IMR-90 (cell line): Measurements from ENCODE around the gene KRT82. TPM values are rescaled to one million over a fixed set of nuclear protein-coding genes. Genes with fewer than 3 reads are reported as not detected.

Experiments
- ATAC-seq: fragments of 200-7000 bp; cut with Tn5 transposase; 2 replicates; pipeline ENCODE4 v1.9.1; 2020; ENCODE audit warnings: low read depth, mild to moderate bottlenecking, moderate library complexity
- BruUV-seq: library from RNA; stranded (reverse); fragments of 400-500 nt; replicated peaks from 2 replicates; lab custom pipeline; 2021; lab: Mats Ljungman, UMichigan
- CTCF ChIA-PET: fragments of 300-600 bp; formaldehyde crosslinking; extraction: SDS; loops from one replicate; lab custom pipeline; 2021; ENCODE audit warnings: antibody characterized with exemption; lab: Yijun Ruan, JAX
- POLR2A ChIA-PET: fragments of 300-600 bp; sonication (Branson Sonifier 250); formaldehyde crosslinking; loops from one replicate; lab custom pipeline; 2022; ENCODE audit warnings: antibody characterized with exemption; ENCODE audit not compliant: unreplicated experiment; lab: Charles Lee
- DNase-seq: peaks from one replicate; pipeline ENCODE4 v3.0.0; 2013
- H2AFZ ChIP-seq: replicated peaks from 2 replicates; pipeline ENCODE3; 2013; ENCODE audit warnings: low read length, mild to moderate bottlenecking; ENCODE audit not compliant: poor library complexity
- H2AK5ac ChIP-seq: 2 replicates; pipeline ENCODE4 v1.6.1; 2013; ENCODE audit warnings: low read depth, low read length, inconsistent platforms
- H2AK9ac ChIP-seq: replicated peaks from 2 replicates; pipeline ENCODE3; 2013; ENCODE audit warnings: mild to moderate bottlenecking, low read depth, low read length, moderate library complexity; ENCODE audit not compliant: poor library complexity
- H2BK120ac ChIP-seq: 2 replicates; pipeline ENCODE4 v1.6.1; 2013; ENCODE audit warnings: low read depth, low read length, inconsistent platforms
- H2BK15ac ChIP-seq: 3 replicates; pipeline ENCODE4 v1.6.1; 2013; ENCODE audit warnings: low read depth, low read length, inconsistent platforms
- H2BK20ac ChIP-seq: 2 replicates; pipeline ENCODE4 v1.6.1; 2013; ENCODE audit warnings: low read depth, mild to moderate bottlenecking, inconsistent platforms, low read length, moderate library complexity
- H2BK5ac ChIP-seq: 2 replicates; pipeline ENCODE4 v1.6.1; 2013; ENCODE audit warnings: mild to moderate bottlenecking, low read depth, low read length, inconsistent platforms; ENCODE audit not compliant: poor library complexity, severe bottlenecking
- H3K14ac ChIP-seq: replicated peaks from 2 replicates; pipeline ENCODE4 v1.6.1; 2013; ENCODE audit warnings: low read depth, low read length, inconsistent platforms
- H3K18ac ChIP-seq: 2 replicates; pipeline ENCODE4 v1.6.1; 2013; ENCODE audit warnings: low read depth, low read length, control low read depth
- H3K23ac ChIP-seq: 2 replicates; pipeline ENCODE4 v1.6.1; 2013; ENCODE audit warnings: low read depth, low read length, inconsistent platforms
- H3K27ac ChIP-seq: 2 replicates; pipeline ENCODE4 v1.5.1; 2013; ENCODE audit warnings: mild to moderate bottlenecking, control low read depth, low read length; ENCODE audit not compliant: insufficient read depth
- H3K27me3 ChIP-seq: 2 replicates; pipeline ENCODE4 v1.6.1; 2013; ENCODE audit warnings: low read length; ENCODE audit not compliant: control insufficient read depth, insufficient read depth
- H3K36me3 ChIP-seq: 2 replicates; pipeline ENCODE4 v1.6.1; 2013; ENCODE audit warnings: low read length, mixed read lengths; ENCODE audit not compliant: control insufficient read depth, insufficient read depth
- H3K4ac ChIP-seq: 2 replicates; pipeline ENCODE4 v1.6.1; 2013; ENCODE audit warnings: low read depth, low read length, inconsistent platforms
- H3K4me1 ChIP-seq: 2 replicates; pipeline ENCODE4 v1.6.1; 2013; ENCODE audit warnings: low read length, mixed read lengths; ENCODE audit not compliant: control insufficient read depth, insufficient read depth
- H3K4me2 ChIP-seq: 2 replicates; pipeline ENCODE4 v1.6.1; 2013; ENCODE audit warnings: low read depth, mild to moderate bottlenecking, control low read depth, low read length, moderate library complexity
- H3K4me3 ChIP-seq: 2 replicates; pipeline ENCODE4 v1.5.1; 2013; ENCODE audit warnings: low read depth, mild to moderate bottlenecking, control low read depth, low read length, moderate library complexity; ENCODE audit not compliant: insufficient read depth
- H3K56ac ChIP-seq: 2 replicates; pipeline ENCODE4 v1.6.1; 2013; ENCODE audit warnings: low read length, inconsistent platforms; ENCODE audit not compliant: insufficient read depth; ENCODE audit errors: extremely low read depth
- H3K79me1 ChIP-seq, 2 experiments: 2 replicates each; pipeline ENCODE4 v1.6.1; 2013; ENCODE audit warnings: low read length in 2 of 2, inconsistent platforms in 1 of 2, low read depth in 1 of 2
- H3K9ac ChIP-seq: 2 replicates; pipeline ENCODE4 v1.6.1; 2013; ENCODE audit warnings: low read depth, low read length, control low read depth
- H3K9me1 ChIP-seq: 2 replicates; pipeline ENCODE4 v1.6.1; 2013; ENCODE audit warnings: low read length, inconsistent platforms; ENCODE audit not compliant: insufficient read depth
- H3K9me3 ChIP-seq: 2 replicates; pipeline ENCODE4 v1.6.1; 2013; ENCODE audit warnings: low read length; ENCODE audit not compliant: control insufficient read depth, insufficient read depth
- H4K20me1 ChIP-seq: 2 replicates; pipeline ENCODE4 v1.6.1; 2013; ENCODE audit warnings: low read length, inconsistent platforms; ENCODE audit not compliant: insufficient read depth
- H4K5ac ChIP-seq: 2 replicates; pipeline ENCODE4 v1.6.1; 2013; ENCODE audit warnings: mild to moderate bottlenecking, low read depth, low read length, control low read depth
- H4K8ac ChIP-seq, 2 experiments: 2 replicates each; pipeline ENCODE4 v1.6.1; 2013; ENCODE audit warnings: low read depth in 2 of 2, low read length in 2 of 2, control low read depth in 1 of 2, inconsistent platforms in 1 of 2
- H4K91ac ChIP-seq: 2 replicates; pipeline ENCODE4 v1.6.1; 2013; ENCODE audit warnings: low read depth, low read length, inconsistent platforms; ENCODE audit not compliant: insufficient read depth
- BHLHE40 ChIP-seq: fragments of 150-350 bp; IDR thresholded peaks from 2 replicates; pipeline ENCODE4 v1.6.1; 2016; ENCODE audit warnings: mild to moderate bottlenecking, low read depth, low read length
- CEBPB ChIP-seq: IDR thresholded peaks from 2 replicates; pipeline ENCODE4 v1.6.1; 2012; ENCODE audit warnings: low read depth, low read length, improper control_type of control experiment
- MAZ ChIP-seq: IDR thresholded peaks from 2 replicates; pipeline ENCODE4 v1.6.1; 2012; ENCODE audit warnings: low read depth, mild to moderate bottlenecking, low read length, improper control_type of control experiment, moderate library complexity, borderline replicate concordance
- MXI1 ChIP-seq: IDR thresholded peaks from 2 replicates; pipeline ENCODE4 v1.6.1; 2012; ENCODE audit warnings: low read depth, mild to moderate bottlenecking, low read length, moderate library complexity, borderline replicate concordance
- NFE2L2 ChIP-seq: fragments of 150-350 bp; IDR thresholded peaks from 2 replicates; pipeline ENCODE4 v1.6.1; 2016; ENCODE audit warnings: low read depth, mild to moderate bottlenecking, low read length
- POLR2A ChIP-seq: IDR thresholded peaks from 2 replicates; pipeline ENCODE4 v1.6.1; 2012; ENCODE audit warnings: mild to moderate bottlenecking, low read depth, low read length
- RAD21 ChIP-seq: IDR thresholded peaks from 2 replicates; pipeline ENCODE4 v1.6.1; 2012; ENCODE audit warnings: low read length, improper control_type of control experiment
- RCOR1 ChIP-seq: IDR thresholded peaks from 2 replicates; pipeline ENCODE4 v1.6.1; 2012; ENCODE audit warnings: mild to moderate bottlenecking, low read length, improper control_type of control experiment; ENCODE audit not compliant: insufficient replicate concordance
- SMC3 ChIP-seq: fragments of 150-350 bp; IDR thresholded peaks from 2 replicates; pipeline ENCODE4 v1.6.1; 2016; ENCODE audit warnings: low read depth, mild to moderate bottlenecking, antibody characterized with exemption, low read length, moderate library complexity
- WGBS, 2 experiments: methylation state at CpG; one replicate each; pipeline versions ENCODE4 v1.1.5 to v1.1.7; 2013; ENCODE audit warnings: missing lambda C conversion rate in 2 of 2; ENCODE audit not compliant: insufficient read length in 1 of 2; ENCODE audit errors: extremely low coverage in 2 of 2; 5-methylcytosine and 5-hydroxymethylcytosine counted together
- dilution Hi-C: fragments of 300-500 bp; cut with HindIII; formaldehyde crosslinking; loops from one replicate; pipeline ENCODE4 v1.14.3; 2018; ENCODE audit warnings: low sequenced_read_pairs; ENCODE audit not compliant: unreplicated experiment
- in situ Hi-C: fragments of 300-500 bp; cut with MboI; formaldehyde crosslinking; loops from 3 replicates; pipeline ENCODE4 v1.14.3; 2019; ENCODE audit warnings: low sequenced_read_pairs, inconsistent platforms, mixed read lengths
- intact Hi-C: fragments of 100-400 bp; cut with micrococcal nuclease; formaldehyde crosslinking; loops from 2 replicates; pipeline ENCODE4 v1.10.0; 2022
- polyA plus RNA-seq, 3 experiments: library from polyadenylated mRNA; depleted of rRNA; stranded (reverse); fragments of >200 nt; gene quantifications; 2 replicates each; pipeline ENCODE4 v1.2.3, GENCODE V29; 2012; ENCODE audit warnings: low replicate concordance in 1 of 3
- total RNA-seq: library from RNA; depleted of rRNA; stranded (reverse); fragments of >200 nt; gene quantifications from 2 replicates; pipeline ENCODE4 v1.2.3, GENCODE V29; 2012
- TF ChIP-seq, protein P1 (sequence below): fragments of 150-350 bp; IDR thresholded peaks from 2 replicates; pipeline ENCODE4 v1.6.1; 2017; ENCODE audit warnings: mild to moderate bottlenecking, antibody characterized with exemption, low read length, low read depth
- TF ChIP-seq, protein P2 (sequence below): conservative IDR thresholded peaks from 2 replicates; pipeline ENCODE4 v1.5.1; 2012; ENCODE audit warnings: mild to moderate bottlenecking, low read depth, low read length, improper control_type of control experiment
- TF ChIP-seq, protein P3 (sequence below): fragments of 150-350 bp; IDR thresholded peaks from 2 replicates; pipeline ENCODE4 v1.6.1; 2016; ENCODE audit warnings: low read depth, mild to moderate bottlenecking, low read length, moderate library complexity, borderline replicate concordance

KRT82 gene
- total and polyA plus RNA-seq, 2 of the 4 experiments (the other 2 are of a cell fraction), result not detected

DNA sequence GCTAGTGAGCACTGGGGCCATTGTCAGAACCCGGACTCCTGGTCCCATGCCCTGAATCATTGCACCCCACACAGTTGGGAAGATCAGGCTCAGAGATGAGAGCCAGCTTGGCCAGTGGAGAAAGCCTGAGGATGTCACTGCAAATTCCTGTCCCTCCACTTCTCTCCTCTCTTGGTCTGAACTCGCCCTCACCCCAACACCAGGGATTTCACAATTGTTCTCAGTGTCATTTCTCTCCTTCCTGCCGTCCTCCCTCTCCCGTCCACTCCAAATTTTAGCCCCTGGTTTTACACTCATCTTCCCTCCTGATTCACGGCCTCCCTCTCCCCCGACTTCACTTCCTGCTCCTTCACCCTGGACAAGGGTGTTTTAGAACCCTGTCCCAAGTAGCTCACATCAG is 16.9 kb upstream of the KRT82 start (continued):
- TF ChIP-seq CEBPB (no peak), MAZ (no peak), BHLHE40 (no peak), POLR2A (no peak)

GRCh38 chr12:52419656-52420055 is 13.5 kb upstream of the KRT82 start:
- no peak for ATAC-seq
- no peak overlapping the region for H4K91ac ChIP-seq

More at GRCh38 chr12:52419656-52420055, 13.5 kb upstream of the KRT82 start:
- Histone ChIP-seq H3K79me1 (no peaks in the 10 kb centered on the region), H2BK120ac (no peak overlapping the region), H4K5ac (no peak overlapping the region), H2BK5ac (no peak overlapping the region), H2BK15ac (no peak overlapping the region), H3K36me3 (no peaks in the 10 kb centered on the region), H3K14ac (no peak overlapping the region), H2BK20ac (no peak overlapping the region), H3K4me1 (no peaks in the 10 kb centered on the region), H3K9me1 (peaks cover 6% of the 10 kb centered on the region; the same call in 1 of the 2 replicates), H2AK9ac (no peak overlapping the region), H3K23ac (no peak overlapping the region), H3K56ac (no peak overlapping the region), H4K8ac (no peak overlapping the region), H3K9me3 (no peaks in the 10 kb centered on the region), H3K4me3 (no peak overlapping the region), H3K4me2 (no peak overlapping the region), H3K4ac (no peak overlapping the region), H4K20me1 (no peaks in the 10 kb centered on the region), H2AK5ac (no peak overlapping the region), H3K27ac (no peak overlapping the region), H2AFZ (no peak overlapping the region), H3K18ac (no peak overlapping the region), H3K9ac (no peak overlapping the region), H3K27me3 (peaks cover 33% of the 10 kb centered on the region)
- DNase-seq, result no peak
- CTCF ChIA-PET, result no interaction called here
- in situ Hi-C loops (no loop called here), dilution Hi-C loops (no loop called here), intact Hi-C loops (no loop called here)
- POLR2A ChIA-PET, result no interaction called here
- no CpG with 5 or more reads among the region's 1 CpG for WGBS, 2 experiments
- BruUV-seq, result no TSS peak
- TF ChIP-seq MXI1 (no peak), RCOR1 (no peak), RAD21 (no peak), CEBPB (no peak), SMC3 (no peak), NFE2L2 (no peak), POLR2A (no peak), MAZ (no peak)
- TF ChIP-seq, protein P1, sequence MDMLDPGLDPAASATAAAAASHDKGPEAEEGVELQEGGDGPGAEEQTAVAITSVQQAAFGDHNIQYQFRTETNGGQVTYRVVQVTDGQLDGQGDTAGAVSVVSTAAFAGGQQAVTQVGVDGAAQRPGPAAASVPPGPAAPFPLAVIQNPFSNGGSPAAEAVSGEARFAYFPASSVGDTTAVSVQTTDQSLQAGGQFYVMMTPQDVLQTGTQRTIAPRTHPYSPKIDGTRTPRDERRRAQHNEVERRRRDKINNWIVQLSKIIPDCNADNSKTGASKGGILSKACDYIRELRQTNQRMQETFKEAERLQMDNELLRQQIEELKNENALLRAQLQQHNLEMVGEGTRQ, result no peak
- TF ChIP-seq, protein P2, sequence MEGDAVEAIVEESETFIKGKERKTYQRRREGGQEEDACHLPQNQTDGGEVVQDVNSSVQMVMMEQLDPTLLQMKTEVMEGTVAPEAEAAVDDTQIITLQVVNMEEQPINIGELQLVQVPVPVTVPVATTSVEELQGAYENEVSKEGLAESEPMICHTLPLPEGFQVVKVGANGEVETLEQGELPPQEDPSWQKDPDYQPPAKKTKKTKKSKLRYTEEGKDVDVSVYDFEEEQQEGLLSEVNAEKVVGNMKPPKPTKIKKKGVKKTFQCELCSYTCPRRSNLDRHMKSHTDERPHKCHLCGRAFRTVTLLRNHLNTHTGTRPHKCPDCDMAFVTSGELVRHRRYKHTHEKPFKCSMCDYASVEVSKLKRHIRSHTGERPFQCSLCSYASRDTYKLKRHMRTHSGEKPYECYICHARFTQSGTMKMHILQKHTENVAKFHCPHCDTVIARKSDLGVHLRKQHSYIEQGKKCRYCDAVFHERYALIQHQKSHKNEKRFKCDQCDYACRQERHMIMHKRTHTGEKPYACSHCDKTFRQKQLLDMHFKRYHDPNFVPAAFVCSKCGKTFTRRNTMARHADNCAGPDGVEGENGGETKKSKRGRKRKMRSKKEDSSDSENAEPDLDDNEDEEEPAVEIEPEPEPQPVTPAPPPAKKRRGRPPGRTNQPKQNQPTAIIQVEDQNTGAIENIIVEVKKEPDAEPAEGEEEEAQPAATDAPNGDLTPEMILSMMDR, result no peak
- TF ChIP-seq, protein P3, sequence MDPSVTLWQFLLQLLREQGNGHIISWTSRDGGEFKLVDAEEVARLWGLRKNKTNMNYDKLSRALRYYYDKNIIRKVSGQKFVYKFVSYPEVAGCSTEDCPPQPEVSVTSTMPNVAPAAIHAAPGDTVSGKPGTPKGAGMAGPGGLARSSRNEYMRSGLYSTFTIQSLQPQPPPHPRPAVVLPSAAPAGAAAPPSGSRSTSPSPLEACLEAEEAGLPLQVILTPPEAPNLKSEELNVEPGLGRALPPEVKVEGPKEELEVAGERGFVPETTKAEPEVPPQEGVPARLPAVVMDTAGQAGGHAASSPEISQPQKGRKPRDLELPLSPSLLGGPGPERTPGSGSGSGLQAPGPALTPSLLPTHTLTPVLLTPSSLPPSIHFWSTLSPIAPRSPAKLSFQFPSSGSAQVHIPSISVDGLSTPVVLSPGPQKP, result no peak
